HG03457 (cell line): ENCODE data around the gene PTGES3L.

Experiments used
- ATAC-seq: cut with Tn5 transposase; IDR thresholded peaks from one replicate; pipeline ENCODE4 v1.9.1; 2021; ENCODE audit warnings: moderate number of reproducible peaks; ENCODE audit not compliant: unreplicated experiment

PTGES3L gene

DNA sequence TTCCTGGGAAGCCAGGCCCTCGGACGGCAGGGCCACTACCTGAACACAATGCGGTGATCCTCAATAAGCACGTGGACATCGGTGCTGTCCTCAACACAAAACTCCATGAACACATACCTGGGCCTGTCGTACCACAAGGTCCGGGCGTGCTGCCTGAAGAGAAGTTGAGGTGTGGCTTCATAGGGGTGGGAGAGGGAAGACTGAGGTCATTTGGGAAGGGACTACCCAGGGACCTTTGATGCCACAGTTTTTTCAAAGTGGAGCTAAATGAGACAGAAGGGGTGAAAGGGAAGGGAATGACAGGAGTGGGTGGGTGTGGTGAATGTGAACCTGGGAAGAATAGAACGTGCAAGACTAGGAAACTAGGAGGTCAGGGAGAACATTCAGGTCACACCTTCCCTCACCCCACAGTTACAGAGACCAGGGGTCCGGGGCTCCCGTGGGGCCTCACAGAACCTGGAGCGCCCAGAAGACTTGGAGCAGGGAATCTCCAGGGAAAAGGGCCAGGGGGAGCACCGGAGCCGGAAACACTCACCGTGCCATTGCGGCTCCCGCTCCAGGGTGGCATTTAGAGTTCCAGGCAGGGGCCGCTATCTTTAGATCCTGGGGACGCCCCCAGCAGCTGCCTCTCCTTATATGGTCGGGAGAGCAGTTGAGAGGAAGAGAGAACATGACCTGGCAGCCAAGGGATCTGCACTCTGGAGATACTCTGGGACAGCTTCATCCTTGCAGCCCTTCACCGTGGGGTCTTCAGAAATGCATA is at the start of gene PTGES3L:
Gene PTGES3L, minus strand, starts transcription at position 570 of the 763 bp plus-strand sequence. Its CDS starts 27 bp downstream, at position 543.
- no peak for ATAC-seq

DNA sequence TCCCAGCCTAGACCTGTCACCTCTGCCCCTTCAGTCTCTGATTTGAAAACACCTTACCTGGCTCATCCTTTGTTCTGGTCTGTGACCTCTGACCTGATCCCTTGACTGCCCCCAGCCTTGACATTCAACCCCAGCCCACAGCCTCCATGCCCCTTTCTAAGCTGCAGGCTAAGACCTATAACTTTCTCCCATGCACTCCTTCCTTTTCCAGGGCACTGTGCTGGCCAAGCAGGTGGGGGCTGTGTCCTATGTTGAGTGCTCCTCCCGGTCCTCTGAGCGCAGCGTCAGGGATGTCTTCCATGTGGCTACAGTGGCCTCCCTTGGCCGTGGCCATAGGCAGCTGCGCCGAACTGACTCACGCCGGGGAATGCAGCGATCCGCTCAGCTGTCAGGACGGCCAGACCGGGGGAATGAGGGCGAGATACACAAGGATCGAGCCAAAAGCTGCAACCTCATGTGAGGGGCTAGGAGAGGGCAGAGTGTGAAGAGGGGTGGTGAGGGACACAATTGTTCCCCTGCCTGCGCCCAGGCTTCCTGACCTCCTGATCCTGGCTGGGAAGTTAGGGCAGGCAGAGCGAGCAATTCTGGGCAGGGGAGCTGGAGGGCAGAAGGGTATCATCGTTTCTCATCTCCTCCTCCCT is 48.5 kb upstream of the PTGES3L start:
- no peak for ATAC-seq

DNA sequence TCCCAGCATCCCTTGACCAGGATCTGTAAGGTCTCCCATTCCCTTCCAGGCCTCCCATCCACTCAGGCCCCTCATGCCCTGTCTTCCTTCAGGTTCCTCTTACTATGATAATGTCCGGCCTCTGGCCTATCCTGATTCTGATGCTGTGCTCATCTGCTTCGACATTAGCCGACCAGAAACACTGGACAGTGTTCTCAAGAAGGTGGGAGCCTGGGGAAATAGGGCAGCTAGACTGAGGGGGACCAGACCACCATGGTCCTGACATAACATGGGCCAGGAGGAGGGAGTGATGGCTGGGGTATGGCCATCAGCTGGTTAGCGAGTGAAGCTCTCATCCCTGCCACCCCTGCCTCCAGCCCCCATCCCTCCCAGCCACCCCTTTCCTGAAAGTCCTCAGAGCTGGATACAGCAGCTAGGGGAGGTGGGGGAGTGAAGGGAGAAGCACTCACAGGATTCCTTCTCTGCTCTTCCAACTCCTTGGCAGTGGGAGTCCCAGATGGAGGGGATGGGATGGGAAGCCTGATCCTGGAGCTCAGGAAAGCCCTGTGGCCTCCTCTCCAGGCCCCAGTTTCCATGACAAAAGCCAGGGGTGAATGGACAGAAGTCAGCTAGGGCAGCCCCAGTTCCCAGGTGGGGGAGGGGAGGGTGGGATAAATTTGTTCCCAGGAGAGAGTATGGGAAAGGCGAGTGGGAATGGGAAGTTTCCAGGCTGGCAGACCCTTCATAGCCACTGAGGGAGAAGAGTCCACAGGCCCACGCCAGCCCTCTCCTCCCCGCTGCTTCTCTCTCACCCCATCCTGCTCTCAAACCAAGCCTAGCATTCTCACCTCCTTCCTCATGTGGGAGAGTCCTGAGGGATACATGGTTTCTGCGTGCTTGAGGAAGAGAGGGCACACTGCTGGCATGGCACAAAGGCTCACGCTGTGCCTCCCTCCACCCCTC is 47.5 kb upstream of the PTGES3L start:
- no peak for ATAC-seq

DNA sequence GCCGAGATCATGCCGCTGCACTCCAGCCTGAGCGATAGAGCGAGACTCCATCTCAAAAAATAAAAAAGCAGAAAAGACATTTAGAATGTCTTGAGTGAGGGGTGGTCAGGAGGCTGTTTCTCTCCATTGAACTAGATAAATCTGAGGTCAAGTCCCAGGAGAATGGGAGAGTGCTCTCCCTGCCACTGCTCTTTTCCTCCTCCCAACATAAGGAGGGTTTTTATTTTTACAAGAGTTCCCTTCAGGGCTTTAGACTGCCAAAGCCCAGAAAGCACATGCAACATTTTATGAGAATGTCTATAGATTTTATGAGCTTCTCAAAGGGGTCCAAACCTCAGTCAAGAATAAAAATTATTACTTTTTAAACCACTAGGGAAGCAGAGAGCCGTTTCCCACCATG is 46.7 kb upstream of the PTGES3L start:
- no peak for ATAC-seq

DNA sequence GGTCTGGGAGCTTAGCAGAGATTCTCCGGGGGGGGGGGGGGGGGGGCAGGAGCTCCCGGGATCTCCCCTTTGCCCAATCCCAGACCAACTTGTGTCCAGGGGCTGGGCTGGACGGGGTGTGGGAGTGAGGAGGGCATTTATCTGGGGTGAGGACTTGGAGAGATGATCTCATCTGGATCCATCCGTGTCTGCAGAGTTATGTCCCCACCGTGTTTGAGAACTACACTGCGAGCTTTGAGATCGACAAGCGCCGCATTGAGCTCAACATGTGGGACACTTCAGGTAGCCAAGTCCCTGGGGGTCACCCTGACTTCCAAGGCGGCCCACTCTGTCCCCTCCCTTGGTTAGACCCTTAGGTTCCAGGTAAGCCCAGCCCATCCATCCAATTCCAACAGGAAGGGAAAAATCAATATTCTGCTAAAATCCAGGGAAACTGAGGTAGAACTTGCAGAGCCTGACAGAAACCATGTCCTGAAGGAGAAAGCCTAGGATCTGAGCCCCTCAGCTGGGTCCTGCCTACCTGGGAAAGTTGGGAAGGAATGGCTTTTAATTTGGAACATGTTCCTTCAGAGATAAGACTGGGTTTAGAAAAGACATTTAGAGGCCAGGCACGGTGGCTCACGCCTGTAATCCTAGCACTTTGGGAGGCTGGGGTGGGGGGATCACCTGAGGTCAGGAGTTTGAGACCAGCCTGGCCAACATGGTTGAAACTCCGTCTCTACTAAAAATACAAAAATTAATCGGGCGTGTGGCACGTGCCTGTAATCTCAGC is 46.1 kb upstream of the PTGES3L start:
- ATAC-seq = no peak

DNA sequence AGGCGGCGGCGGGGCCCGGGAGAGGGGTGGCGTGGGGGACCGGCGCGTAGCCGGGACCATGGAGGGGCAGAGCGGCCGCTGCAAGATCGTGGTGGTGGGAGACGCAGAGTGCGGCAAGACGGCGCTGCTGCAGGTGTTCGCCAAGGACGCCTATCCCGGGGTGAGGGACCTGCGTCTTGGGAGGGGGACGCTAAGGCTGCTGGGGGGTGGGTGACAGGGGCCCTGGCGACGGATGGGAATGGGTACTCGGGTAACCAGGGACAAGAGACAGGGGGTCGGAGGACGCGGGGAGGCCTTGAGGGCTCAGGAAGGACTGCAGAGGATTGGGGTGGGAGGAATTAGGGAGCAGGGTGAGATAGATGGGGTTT is 45.4 kb upstream of the PTGES3L start:
- no peak for ATAC-seq

DNA sequence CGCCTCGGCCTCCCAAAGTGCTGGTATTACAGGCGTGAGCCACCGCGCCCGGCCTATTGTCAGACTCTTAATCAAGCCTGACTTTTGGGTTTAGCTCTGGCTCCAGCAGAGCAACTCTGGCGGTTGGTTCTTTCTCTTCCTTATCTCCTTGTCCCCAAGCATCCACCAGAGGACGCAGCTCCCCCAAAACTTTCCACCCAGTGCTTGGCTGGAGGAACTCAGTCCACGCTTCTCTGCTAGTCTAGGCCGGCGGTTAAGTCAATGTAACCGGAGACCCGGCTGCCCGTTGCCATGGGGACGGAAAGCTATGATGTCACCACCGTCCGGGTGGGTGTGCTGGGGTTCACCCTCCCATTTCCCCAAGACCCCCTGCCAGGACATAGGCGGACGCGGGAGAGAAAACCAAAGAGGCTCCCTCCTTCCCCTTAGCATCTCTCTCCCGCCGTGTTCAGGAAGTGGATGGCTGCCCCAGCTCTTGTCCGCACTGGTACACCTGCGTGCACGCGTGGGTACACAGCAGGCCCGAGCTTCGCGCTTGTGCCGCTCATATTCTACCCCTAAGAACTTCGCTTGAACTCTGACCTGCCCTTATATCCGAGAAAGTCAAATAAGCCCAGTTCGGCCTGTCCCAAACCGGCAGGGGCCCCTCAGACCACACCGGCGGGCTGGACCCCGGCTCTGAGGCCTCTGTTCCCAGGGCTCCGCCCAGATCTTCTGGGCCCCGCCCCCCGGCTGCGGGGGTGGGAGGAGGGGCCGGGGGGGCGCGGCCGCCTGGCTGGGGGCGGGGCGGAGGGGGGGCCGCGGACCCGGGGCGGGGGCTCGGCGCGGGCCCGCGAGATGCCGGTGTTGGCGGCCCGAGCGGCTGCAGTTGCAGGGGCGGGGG is 44.8 kb upstream of the PTGES3L start, which contains the start of gene RND2:
Gene RND2, plus strand, starts transcription at position 825 of the 883 bp plus-strand sequence. CDS start 117 bp downstream, outside the sequence.
- ATAC-seq = no peak

DNA sequence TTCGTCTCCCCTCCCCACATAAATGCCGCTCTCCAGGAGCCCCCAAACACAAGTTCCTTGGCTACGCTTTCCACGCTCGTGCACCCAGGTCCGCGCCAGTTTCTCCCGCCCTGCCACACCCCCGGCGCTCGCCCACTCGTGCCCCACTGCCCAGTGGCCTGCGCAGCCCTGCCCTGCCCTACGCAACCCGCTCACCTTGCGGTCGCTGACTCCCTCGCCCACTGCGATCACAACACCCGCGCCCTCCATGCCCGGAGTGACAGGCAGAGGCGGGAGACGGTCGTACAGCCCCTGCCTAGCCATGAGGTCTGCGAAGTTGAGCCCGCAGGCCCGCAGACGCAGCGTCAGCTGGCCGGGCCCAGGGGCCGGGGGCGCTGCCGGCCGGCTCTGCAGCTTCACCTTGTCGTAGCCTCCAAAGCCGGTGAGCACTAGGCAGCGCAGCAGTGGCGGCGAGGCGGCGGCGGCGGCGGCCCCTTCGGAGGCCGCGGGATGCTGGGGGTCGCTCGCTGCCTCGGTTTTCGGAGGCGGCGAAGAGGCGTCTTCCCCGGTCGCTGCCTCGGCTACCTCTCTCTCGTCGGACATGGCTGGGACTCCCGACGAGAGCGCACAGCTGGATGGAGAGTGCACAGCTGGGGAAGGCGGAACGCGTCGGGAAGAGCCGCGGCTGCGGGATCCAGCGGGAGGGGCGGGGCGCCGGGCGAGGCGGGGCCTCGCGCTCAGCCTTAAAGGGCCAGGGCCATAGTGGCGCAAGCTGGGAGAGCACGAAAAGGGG is 42.0 kb upstream of the PTGES3L start, which contains the start of gene VAT1:
Gene VAT1, minus strand, starts transcription at position 645 of the 772 bp plus-strand sequence. Its CDS starts 63 bp downstream, at position 582.
- no peak for ATAC-seq

DNA sequence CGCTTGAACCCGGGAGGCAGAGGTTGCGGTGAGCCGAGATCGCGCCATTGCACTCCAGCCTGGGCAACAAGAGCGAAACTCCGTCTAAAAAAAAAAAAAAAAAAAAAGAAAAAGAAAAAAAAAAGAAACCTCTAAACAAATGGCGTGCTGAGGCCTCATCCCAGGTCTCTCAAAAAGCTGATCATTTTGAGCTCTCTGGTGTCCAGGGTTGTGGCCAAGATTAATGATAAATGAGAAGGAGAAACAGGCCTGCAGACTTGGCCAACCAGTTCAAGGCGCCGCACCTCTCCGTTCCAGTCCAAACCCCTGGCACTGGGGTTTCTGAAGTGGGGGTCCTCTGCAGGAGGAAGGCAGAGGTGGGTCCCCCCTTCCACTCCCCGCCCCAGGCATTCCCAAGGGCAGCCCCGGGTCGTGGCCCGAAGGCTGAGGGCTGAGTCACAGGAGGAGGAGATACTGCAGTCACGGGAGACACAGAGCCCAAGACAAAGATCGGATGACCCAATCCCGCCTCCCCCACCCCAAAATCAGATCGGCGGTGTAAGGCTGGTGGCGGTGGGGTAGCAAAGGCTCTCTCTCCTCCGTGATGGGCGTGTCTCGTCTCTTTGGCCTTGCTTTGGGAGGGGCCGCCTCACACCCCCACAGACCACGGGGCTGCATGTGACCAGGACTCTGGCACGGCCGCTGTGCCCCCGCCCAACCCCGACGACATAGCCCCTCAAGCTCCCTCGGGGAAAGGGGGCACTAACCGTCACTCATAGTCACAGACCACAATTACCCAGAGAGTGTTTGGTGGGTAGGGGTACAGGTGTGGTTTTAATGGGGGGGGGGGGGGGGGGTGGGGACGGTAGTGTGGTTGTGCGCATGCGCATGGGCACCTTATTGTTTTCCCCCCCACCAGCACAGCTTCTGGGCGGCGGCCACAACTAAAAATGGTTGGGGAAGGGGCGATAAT is 41.2 kb upstream of the PTGES3L start:
- ATAC-seq = no peak

DNA sequence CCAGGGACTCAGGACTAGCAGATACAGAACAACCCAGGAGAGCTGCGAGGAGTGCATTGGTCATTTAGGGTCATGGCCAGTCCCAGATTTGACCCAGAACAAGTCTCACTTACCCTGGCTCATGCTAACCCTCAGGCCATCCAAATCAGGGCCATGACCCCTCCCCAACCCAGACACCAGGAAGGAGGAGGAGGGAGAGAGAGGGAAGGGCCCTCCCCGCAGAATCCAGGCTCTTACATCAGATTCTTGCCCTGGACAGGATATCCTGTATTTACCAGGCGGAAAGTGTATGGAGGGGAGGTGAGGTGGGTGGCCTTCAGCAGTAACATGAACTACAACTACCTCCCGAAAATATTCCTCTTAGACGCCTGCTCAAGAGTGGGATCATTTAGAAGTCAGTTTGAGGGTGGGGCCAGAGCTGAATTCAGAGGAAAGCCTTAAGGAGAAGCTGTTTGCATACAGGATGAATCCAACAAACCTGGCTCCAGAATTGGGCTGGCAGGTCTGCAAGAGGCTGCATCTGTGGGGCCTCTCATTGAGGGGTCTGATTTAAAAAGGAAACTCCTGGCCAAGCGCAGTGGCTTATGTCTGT is 40.2 kb upstream of the PTGES3L start:
- no peak for ATAC-seq

DNA sequence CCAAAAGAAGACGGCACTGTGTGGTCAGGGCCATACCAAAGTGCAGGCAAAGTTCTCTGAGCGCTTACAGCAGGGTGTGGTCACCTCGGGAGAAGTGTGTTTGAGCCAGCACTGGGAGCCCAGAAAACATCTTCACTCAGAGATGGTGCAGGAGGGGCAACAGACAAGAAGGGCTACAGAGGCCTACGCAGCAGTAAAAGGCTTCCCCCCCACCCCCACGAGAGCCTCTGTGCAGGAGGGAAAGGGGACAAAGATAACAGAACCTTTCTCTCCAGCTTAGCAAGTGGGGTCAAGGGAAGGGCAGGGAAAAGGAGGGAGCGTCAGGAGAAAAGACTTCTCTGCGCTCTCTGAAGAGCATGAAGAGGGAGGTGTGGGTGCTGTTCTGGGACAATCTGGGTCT is 39.5 kb upstream of the PTGES3L start:
- no peak for ATAC-seq

DNA sequence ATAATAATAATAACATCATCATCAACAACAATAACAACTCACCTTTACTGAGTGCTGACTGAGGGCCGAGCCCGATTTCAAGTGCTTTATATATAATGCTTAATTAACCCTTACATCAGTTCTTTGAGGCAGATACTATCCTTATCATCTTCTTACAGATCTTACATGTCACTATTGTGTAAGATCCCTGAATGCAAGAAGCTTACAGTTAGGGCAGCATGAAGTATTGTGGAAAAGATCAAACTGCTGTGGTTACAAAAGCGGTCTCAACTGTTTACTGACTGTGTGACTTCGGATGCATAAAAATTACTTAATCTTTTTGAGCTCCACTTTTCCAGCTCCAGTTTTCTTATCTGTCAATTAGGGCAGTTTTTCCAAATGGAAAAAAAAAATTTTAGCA is 39.1 kb upstream of the PTGES3L start:
- no peak for ATAC-seq

DNA sequence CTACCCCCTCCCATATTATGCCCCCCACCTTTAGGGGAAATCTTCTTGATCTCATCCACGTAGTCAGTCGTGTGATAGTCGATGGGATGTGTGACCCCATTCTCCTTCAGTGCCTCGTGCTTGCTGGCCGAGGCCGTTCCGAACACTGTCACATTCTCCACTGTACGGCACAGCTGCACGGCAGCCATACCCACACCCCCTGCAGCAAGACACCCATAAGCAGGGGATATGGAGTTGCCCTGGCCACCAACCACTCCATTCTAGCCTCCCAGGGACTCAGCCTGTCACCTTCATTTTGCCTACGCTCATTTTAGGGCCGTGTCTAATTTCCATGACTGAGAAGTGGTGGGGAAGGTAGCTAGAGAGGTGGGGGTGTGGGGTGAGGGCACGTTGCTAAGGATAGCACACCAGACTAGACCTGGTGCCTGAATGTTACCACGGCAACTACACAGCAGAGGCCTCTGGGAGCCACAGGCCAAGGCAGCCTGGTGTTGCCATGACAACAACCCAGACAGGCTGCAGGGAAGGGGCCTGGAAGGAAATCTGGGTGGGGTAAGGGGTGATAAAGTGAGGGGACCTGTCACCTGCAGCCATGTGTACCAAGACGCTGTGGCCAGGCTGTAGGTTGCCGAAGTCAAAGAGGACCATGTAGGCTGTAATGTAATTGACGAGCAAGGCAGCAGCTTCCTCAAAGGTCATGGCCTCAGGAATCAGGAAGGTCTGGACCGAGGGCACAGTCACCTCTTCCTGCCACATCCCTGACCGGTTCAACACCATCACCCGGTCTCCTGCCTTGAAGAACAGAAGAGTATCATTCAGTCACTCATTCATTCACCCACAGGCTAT is 38.4 kb upstream of the PTGES3L start:
- ATAC-seq = no peak

DNA sequence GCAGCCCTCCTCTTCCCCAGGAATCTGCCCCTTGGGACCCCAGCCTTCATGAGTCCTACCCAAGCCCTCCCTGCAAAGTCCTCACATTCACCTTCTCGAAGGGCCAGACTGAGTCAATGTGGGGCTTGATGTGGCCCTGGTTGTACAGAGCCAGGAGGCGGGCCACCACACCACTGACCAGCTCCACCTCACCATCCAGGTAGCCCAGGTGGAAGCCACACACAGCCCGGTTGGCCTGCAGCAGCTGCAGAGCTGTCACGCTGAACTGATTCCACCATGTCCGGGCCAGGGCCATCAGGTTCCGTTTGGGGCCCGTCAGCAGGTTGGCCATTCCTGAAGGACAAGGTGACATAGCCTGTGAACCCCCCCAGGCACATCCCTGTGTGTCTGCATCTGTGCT is 36.3 kb upstream of the PTGES3L start:
- ATAC-seq = no peak

DNA sequence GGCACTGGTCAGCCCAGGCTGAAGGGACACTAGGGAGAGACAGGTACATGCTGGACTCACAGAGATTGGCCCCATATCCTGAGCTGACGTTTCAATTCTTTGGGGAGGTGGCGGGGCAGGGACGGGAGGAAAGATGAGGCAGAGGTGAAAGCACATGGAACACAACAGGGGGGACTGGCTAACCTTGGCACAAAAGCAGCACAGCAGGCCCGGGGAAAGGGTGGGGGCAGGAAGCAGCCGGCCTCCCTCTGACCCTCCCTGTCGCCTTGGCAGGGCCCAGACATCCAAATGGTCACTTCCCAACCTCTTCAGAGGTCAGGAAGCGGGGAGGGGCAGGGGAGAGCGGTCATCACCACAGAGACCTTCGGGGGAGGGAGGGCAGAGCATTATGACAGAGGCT is 35.7 kb upstream of the PTGES3L start:
- ATAC-seq = no peak
